HepG2 (cell line): ENCODE data around the gene ADAMTS15.

Source experiments
- ETV5 ChIP-seq: IDR thresholded peaks from 2 replicates; pipeline ENCODE4 v1.6.1; 2018; ENCODE audit warnings: missing biosample characterization, missing genetic modification reagents, inconsistent platforms, borderline replicate concordance
- NCOR1 ChIP-seq: fragments of 200-600 bp; sonication (generic); IDR thresholded peaks from 2 replicates; pipeline ENCODE4 v1.7.0; 2017; ENCODE audit warnings: antibody characterized with exemption, low read length, borderline replicate concordance
- NFRKB ChIP-seq: fragments of 450-650 bp; IDR thresholded peaks from 2 replicates; pipeline ENCODE4 v1.6.1; 2017
- TCF12 ChIP-seq, 2 experiments: fragments of 450-650 bp in 1 of 2; sonication (generic) in 1 of 2; formaldehyde crosslinking in 1 of 2; IDR thresholded peaks; 2 replicates each; pipeline versions ENCODE4 v1.6.1 to v1.8.0; 2017 to 2022; ENCODE audit warnings: antibody characterized with exemption in 1 of 2, mild to moderate bottlenecking in 1 of 2, missing genetic modification reagents in 1 of 2, moderate library complexity in 1 of 2
- ZNF354B ChIP-seq: sonication (generic); formaldehyde crosslinking; IDR thresholded peaks from 2 replicates; pipeline ENCODE4 v1.8.0; 2022; ENCODE audit warnings: mild to moderate bottlenecking, missing genetic modification reagents
- ZNF773 ChIP-seq: sonication (generic); formaldehyde crosslinking; IDR thresholded peaks from 2 replicates; pipeline ENCODE4 v1.4.0; 2020; ENCODE audit warnings: missing genetic modification reagents, borderline replicate concordance

- TF ChIP-seq ZNF354B (CRISPR knock-in tag) (no peak), TCF12 (IDR thresholded peaks at IDR 0.05) (no peak), TCF12 (CRISPR knock-in tag; IDR thresholded peaks at IDR 0.05) (no peak), ZNF773 (CRISPR knock-in tag) (no peak), NFRKB (no peak), NCOR1 (no peak), ETV5 (CRISPR knock-in tag) (no peak)
Observed at GRCh38 chr11:130409594-130410388, 38.7 kb upstream of the ADAMTS15 start.
